PC-9 (cell line): Measurements from ENCODE around the gene CERS3. TPM values are rescaled to one million over a fixed set of nuclear protein-coding genes. Genes with fewer than 3 reads are reported as not detected.

Source experiments
- BruUV-seq: library from RNA; stranded (reverse); fragments of 400-500 nt; replicated peaks from 2 replicates; lab custom pipeline; 2021; lab: Mats Ljungman, UMichigan
- CTCF ChIA-PET: fragments of 300-600 bp; sonication (Branson Sonifier 250); formaldehyde crosslinking; loops from one replicate; lab custom pipeline; 2022; ENCODE audit warnings: antibody characterized with exemption; lab: Charles Lee
- POLR2A ChIA-PET: fragments of 300-600 bp; sonication (Branson Sonifier 250); formaldehyde crosslinking; loops from one replicate; lab custom pipeline; 2022; ENCODE audit warnings: antibody characterized with exemption; ENCODE audit not compliant: unreplicated experiment; lab: Charles Lee
- DNase-seq, 2 experiments: peaks; one replicate each; pipeline versions ENCODE4 v3.0.0 to v3.0.0-alpha.2; 2015 to 2022; ENCODE audit warnings: mixed read lengths in 1 of 2
- H2AFZ ChIP-seq: fragments of 200-600 bp; sonication (generic); 2 replicates; pipeline ENCODE4 v1.8.1; 2017; ENCODE audit warnings: antibody characterized with exemption
- H3F3A ChIP-seq: fragments of 200-600 bp; sonication (generic); 2 replicates; pipeline ENCODE4 v1.8.1; 2017; ENCODE audit warnings: antibody characterized with exemption, mild to moderate bottlenecking, low read depth; ENCODE audit not compliant: insufficient read depth
- H3K27ac ChIP-seq: fragments of 200-600 bp; sonication (generic); 2 replicates; pipeline ENCODE4 v1.6.1; 2016; ENCODE audit warnings: mixed run types
- H3K27me3 ChIP-seq: fragments of 200-600 bp; sonication (generic); 2 replicates; pipeline ENCODE4 v1.6.1; 2016; ENCODE audit warnings: low read depth, mixed run types; ENCODE audit not compliant: insufficient read depth
- H3K36me3 ChIP-seq: fragments of 200-600 bp; sonication (generic); 2 replicates; pipeline ENCODE4 v1.6.1; 2016; ENCODE audit warnings: low read depth, mixed run types
- H3K4me1 ChIP-seq: fragments of 200-600 bp; sonication (generic); replicated peaks from 2 replicates; pipeline ENCODE4 v1.6.1; 2016; ENCODE audit warnings: mixed run types; ENCODE audit not compliant: insufficient read depth
- H3K4me2 ChIP-seq: fragments of 200-600 bp; sonication (generic); 2 replicates; pipeline ENCODE4 v1.6.1; 2017; ENCODE audit warnings: mixed run types
- H3K4me3 ChIP-seq: fragments of 200-600 bp; sonication (generic); 2 replicates; pipeline ENCODE4 v1.6.1; 2016; ENCODE audit warnings: mixed run types
- H3K79me2 ChIP-seq: fragments of 200-600 bp; sonication (generic); 2 replicates; pipeline ENCODE4 v1.6.1; 2017; ENCODE audit warnings: low read depth, mixed run types
- H3K9me2 ChIP-seq: fragments of 200-600 bp; sonication (generic); 2 replicates; pipeline ENCODE4 v1.8.1; 2017; ENCODE audit warnings: mild to moderate bottlenecking; ENCODE audit not compliant: insufficient read depth
- H3K9me3 ChIP-seq: fragments of 200-600 bp; sonication (generic); 2 replicates; pipeline ENCODE4 v1.8.1; 2016; ENCODE audit warnings: low read depth; ENCODE audit not compliant: insufficient read depth
- H4K20me1 ChIP-seq: fragments of 200-600 bp; sonication (generic); 2 replicates; pipeline ENCODE4 v1.8.1; 2017; ENCODE audit not compliant: insufficient read depth
- EZH2 ChIP-seq: fragments of 200-600 bp; sonication (generic); IDR thresholded peaks from 2 replicates; pipeline ENCODE4 v1.8.0; 2017; ENCODE audit warnings: antibody characterized with exemption, low read depth
- intact Hi-C: fragments of 100-400 bp; cut with micrococcal nuclease; formaldehyde crosslinking; loops from one replicate; pipeline ENCODE4 v1.10.0; 2022; ENCODE audit not compliant: unreplicated experiment
- total RNA-seq: library from RNA; stranded (reverse); gene quantifications from 2 replicates; pipeline ENCODE4 v1.2.3, GENCODE V29; 2021
- TF ChIP-seq, protein P1 (sequence below): fragments of 200-600 bp; sonication (generic); conservative IDR thresholded peaks from 2 replicates; pipeline ENCODE4 v1.6.1; 2017; ENCODE audit warnings: mixed run types, antibody characterized with exemption, mild to moderate bottlenecking, moderate library complexity

CERS3 gene
- total RNA-seq, 1 experiment from 2014 or later = not detected

DNA sequence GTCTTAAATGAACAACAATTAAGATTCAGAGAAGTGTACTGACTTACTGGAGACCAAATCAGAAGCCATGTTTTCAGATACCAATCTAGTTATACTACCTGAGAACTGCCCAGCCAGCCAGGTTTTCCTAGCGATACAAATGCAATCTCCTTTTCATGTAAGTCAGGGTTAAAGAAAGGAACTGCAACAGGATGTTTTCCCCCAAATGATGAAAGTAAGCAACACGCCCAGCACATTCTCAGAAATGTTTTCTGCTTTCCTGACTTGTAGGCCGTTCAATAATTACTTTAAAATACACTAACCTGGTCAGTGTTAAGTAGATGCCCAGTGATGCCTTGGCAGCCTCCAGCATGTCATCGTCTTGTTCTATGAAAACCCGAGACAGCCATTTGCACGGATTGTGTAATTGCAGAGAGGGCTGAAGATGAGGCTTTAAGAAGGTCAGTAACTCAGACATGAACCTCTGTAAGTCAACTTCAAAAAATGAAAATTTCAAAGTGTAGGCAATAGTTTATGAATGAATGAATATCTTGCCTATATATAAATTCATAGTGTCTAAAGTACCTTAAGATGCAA lies 42.9 kb upstream of the CERS3 start:
- no peaks in the 10 kb centered on the region for H3K36me3 ChIP-seq
- H3F3A ChIP-seq = 0 out of 2 replicates have a peak, but pooled peaks cover 4% of the 10 kb centered on the region
- no peaks in the 10 kb centered on the region for H3K79me2 ChIP-seq

DNA sequence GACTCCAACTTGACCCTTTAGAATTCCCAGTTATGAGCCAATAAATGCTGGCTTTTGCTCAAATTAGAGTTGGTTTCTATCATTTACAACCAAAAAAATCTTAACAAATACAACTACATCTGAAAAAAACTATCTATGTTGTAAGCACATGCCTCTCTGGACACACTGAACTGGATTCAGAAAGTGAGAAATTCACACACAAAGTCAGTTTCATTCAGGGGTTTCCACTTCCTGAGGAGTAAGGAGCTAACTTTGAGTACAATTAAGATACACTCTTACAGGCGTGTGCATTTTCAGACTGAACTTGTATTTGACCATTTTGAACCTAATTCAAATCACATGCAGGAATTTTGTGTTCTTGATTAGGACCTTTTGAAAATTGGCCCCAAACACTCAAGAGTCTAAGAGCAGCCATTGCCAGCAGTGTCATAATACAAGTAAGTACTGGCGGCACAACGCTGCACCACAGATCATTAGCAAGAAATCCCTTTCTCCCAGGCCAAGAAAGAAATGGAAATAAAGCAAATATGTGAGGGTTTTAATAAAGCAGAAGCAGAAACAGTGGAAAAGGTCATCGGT lies 42.1 kb upstream of the CERS3 start:
- Histone ChIP-seq H3K36me3 (no peaks in the 10 kb centered on the region), H3F3A (0 out of 2 replicates have a peak, but pooled peaks cover 4% of the 10 kb centered on the region), H3K9me3 (no peaks in the 10 kb centered on the region), H3K4me2 (no peak overlapping the region), H4K20me1 (no peaks in the 10 kb centered on the region), H3K27me3 (no peaks in the 10 kb centered on the region), H3K4me3 (no peak overlapping the region), H3K27ac (no peak overlapping the region), H3K4me1 (peaks cover 9% of the 10 kb centered on the region), H3K9me2 (no peaks in the 10 kb centered on the region), H2AFZ (no peak overlapping the region), H3K79me2 (no peaks in the 10 kb centered on the region)
- ChIA-PET CTCF (no interaction called here), POLR2A (no interaction called here)
- no peak for DNase-seq
- TF ChIP-seq EZH2 = no peak
- TF ChIP-seq, protein P1, sequence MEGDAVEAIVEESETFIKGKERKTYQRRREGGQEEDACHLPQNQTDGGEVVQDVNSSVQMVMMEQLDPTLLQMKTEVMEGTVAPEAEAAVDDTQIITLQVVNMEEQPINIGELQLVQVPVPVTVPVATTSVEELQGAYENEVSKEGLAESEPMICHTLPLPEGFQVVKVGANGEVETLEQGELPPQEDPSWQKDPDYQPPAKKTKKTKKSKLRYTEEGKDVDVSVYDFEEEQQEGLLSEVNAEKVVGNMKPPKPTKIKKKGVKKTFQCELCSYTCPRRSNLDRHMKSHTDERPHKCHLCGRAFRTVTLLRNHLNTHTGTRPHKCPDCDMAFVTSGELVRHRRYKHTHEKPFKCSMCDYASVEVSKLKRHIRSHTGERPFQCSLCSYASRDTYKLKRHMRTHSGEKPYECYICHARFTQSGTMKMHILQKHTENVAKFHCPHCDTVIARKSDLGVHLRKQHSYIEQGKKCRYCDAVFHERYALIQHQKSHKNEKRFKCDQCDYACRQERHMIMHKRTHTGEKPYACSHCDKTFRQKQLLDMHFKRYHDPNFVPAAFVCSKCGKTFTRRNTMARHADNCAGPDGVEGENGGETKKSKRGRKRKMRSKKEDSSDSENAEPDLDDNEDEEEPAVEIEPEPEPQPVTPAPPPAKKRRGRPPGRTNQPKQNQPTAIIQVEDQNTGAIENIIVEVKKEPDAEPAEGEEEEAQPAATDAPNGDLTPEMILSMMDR = no peak
- BruUV-seq = no TSS peak
- intact Hi-C loops = loop anchor here (5.0 to 10.0 kb wide), 2 partner anchors 219 to 646 kb away; no protein-coding TSS in a partner anchor

More for the DNA sequence above, 42.9 kb upstream of the CERS3 start:
- Histone ChIP-seq H3K9me2 (no peaks in the 10 kb centered on the region), H2AFZ (no peak overlapping the region), H4K20me1 (no peaks in the 10 kb centered on the region), H3K4me1 (peaks cover under 1% of the 10 kb centered on the region; the same call in 1 of the 2 replicates), H3K4me3 (no peak overlapping the region), H3K9me3 (no peaks in the 10 kb centered on the region), H3K27me3 (no peaks in the 10 kb centered on the region), H3K27ac (no peak overlapping the region), H3K4me2 (no peak overlapping the region)
- BruUV-seq = no TSS peak
- POLR2A ChIA-PET = no interaction called here
- TF ChIP-seq EZH2 = no peak
- TF ChIP-seq, protein P1 = no peak
- CTCF ChIA-PET = interaction anchor here (1.2 kb wide), 1 partner anchor 221 kb away, joined by 5 read pairs; no protein-coding TSS in a partner anchor
- intact Hi-C loops = loop anchor here (5.0 to 10.0 kb wide), 2 partner anchors 219 to 647 kb away; no protein-coding TSS in a partner anchor
- no peak for DNase-seq

DNA sequence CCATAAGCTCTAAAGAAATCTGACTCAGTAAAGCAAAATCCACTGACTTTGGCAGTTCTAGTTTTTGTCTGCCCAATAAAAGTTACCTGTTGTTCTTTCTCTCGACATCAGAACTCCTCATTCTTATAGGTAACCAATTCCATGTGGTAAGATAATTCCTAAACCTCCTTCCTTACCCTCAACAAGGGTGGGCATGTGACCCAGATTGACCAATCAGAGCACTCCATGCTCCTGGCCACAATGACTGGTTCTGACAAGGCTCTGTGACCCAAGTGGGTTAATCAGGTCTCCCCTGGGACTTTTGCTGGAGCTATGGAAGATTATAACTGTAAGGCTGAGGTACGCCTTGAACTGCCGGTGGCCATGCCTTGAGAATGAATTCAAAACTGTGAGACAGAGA lies 41.5 kb upstream of the CERS3 start:
- Histone ChIP-seq H3K4me1 (peaks cover 14% of the 10 kb centered on the region), H3K4me3 (no peak overlapping the region), H3K36me3 (no peaks in the 10 kb centered on the region), H3K9me2 (no peaks in the 10 kb centered on the region), H2AFZ (no peak overlapping the region), H3K27ac (no peak overlapping the region), H3F3A (peaks cover 7% of the 10 kb centered on the region; the same call in 1 of the 2 replicates), H3K4me2 (no peak overlapping the region), H3K79me2 (no peaks in the 10 kb centered on the region), H4K20me1 (no peaks in the 10 kb centered on the region), H3K27me3 (no peaks in the 10 kb centered on the region), H3K9me3 (no peaks in the 10 kb centered on the region)
- intact Hi-C loops = loop anchor here (5.0 to 10.0 kb wide), 2 partner anchors 218 to 645 kb away; no protein-coding TSS in a partner anchor
- BruUV-seq = no TSS peak
- no peak for DNase-seq
- POLR2A ChIA-PET = no interaction called here
- CTCF ChIA-PET = no interaction called here
- TF ChIP-seq, protein P1 = no peak
- no peak for TF ChIP-seq EZH2
